GM19239 (cell line): Measurements from ENCODE around the gene CACNB4.
"Not testable (repeated sequence)": the region's sequence is repeated elsewhere in the genome, so short reads cannot be mapped to it uniquely, and the experiment has no call there.

Source experiments
- DNase-seq: peaks from one replicate; pipeline ENCODE4 v3.0.0; 2011; ENCODE audit warnings: low spot score; ENCODE audit not compliant: insufficient read length
- FAIRE-seq: peaks from 2 replicates; lab custom pipeline; 2011; peaks lifted over from hg19 to GRCh38; lab: Jason Lieb, UNC

CACNB4 gene

GRCh38 chr2:151878655-151879563 is 219.9 kb downstream of the CACNB4 start:
- FAIRE-seq (no peak), DNase-seq (no peak)

GRCh38 chr2:151878204-151878603 is 220.6 kb downstream of the CACNB4 start:
- FAIRE-seq (no peak), DNase-seq (no peak)

GRCh38 chr2:151875631-151876030 is 223.2 kb downstream of the CACNB4 start:
- not testable (repeated sequence) for DNase-seq, FAIRE-seq

- DNase-seq = no peak
- FAIRE-seq = no peak
These were observed 226.4 kb downstream of the CACNB4 start for GRCh38 chr2:151872463-151872862.

GRCh38 chr2:151869291-151869690 is 229.6 kb downstream of the CACNB4 start:
- FAIRE-seq (no peak), DNase-seq (no peak)

- FAIRE-seq = peak; percentile 99
- DNase-seq = peak; percentile 57
These were observed 236.1 kb downstream of the CACNB4 start for GRCh38 chr2:151862700-151863099.

- DNase-seq (no peak), FAIRE-seq (no peak)
These were observed 237.7 kb downstream of the CACNB4 start for GRCh38 chr2:151861174-151861573.

GRCh38 chr2:151860613-151861146 is 238.2 kb downstream of the CACNB4 start:
- FAIRE-seq (no peak), DNase-seq (no peak)

- FAIRE-seq (no peak), DNase-seq (no peak)
These were observed 238.6 kb downstream of the CACNB4 start for GRCh38 chr2:151860210-151860609.

GRCh38 chr2:151857650-151858049 is 241.2 kb downstream of the CACNB4 start:
- DNase-seq = no peak
- no peak for FAIRE-seq

GRCh38 chr2:151855111-151855510 is 243.7 kb downstream of the CACNB4 start:
- peak; percentile 80 for FAIRE-seq
- no peak for DNase-seq

GRCh38 chr2:151853070-151853758 is 245.6 kb downstream of the CACNB4 start:
- DNase-seq (no peak), FAIRE-seq (peak; percentile 8)

GRCh38 chr2:151852260-151853069 is 246.4 kb downstream of the CACNB4 start:
- FAIRE-seq = no peak
- no peak for DNase-seq

GRCh38 chr2:151851761-151852160 is 247.1 kb downstream of the CACNB4 start:
- no peak for FAIRE-seq

GRCh38 chr2:151849413-151850010 is 249.3 kb downstream of the CACNB4 start:
- no peak for FAIRE-seq
- DNase-seq = no peak

More at GRCh38 chr2:151851761-151852160, 247.1 kb downstream of the CACNB4 start:
- DNase-seq = no peak

- DNase-seq (no peak), FAIRE-seq (peak; percentile 70)
These were observed 253.0 kb downstream of the CACNB4 start for GRCh38 chr2:151845884-151846283.

GRCh38 chr2:151845481-151845880 is 253.4 kb downstream of the CACNB4 start:
- no peak for DNase-seq
- no peak for FAIRE-seq

- FAIRE-seq = no peak
These were observed 254.5 kb downstream of the CACNB4 start for GRCh38 chr2:151844211-151844896.

GRCh38 chr2:151843691-151844061 is 255.2 kb downstream of the CACNB4 start:
- DNase-seq (no peak), FAIRE-seq (peak; percentile 14)

More at GRCh38 chr2:151844211-151844896, 254.5 kb downstream of the CACNB4 start:
- DNase-seq = no peak
